ENCODE results near the gene PCNT.

GRCh38 chr21:46448108-46448507 is 124.2 kb downstream of the PCNT start:
- TF ChIP-seq SAP30 (IDR thresholded peaks at IDR 0.05; ENCODE audit: borderline replicate concordance, insufficient read depth, low read depth, low read length, poor library complexity, severe bottlenecking) (no peak), RFX5 (IDR thresholded peaks at IDR 0.05; ENCODE audit: low read depth, low read length) (no peak), ARHGAP35 (IDR thresholded peaks at IDR 0.05; ENCODE audit: partially characterized antibody) (no peak), POLR2A (conservative IDR thresholded peaks at IDR 0.05) (0 out of 2 replicates have a peak, but pooled peaks have one; percentile 4), FOXJ3 (CRISPR knock-in tag; IDR thresholded peaks at IDR 0.05) (no peak), SIN3A (IDR thresholded peaks at IDR 0.05; ENCODE audit: borderline replicate concordance in 2 of 2, control insufficient read depth in 1 of 2, low read depth in 2 of 2, low read length in 2 of 2) (no peak), ZNF57 (CRISPR knock-in tag; IDR thresholded peaks at IDR 0.05) (no peak)
- TF ChIP-seq, protein P1, sequence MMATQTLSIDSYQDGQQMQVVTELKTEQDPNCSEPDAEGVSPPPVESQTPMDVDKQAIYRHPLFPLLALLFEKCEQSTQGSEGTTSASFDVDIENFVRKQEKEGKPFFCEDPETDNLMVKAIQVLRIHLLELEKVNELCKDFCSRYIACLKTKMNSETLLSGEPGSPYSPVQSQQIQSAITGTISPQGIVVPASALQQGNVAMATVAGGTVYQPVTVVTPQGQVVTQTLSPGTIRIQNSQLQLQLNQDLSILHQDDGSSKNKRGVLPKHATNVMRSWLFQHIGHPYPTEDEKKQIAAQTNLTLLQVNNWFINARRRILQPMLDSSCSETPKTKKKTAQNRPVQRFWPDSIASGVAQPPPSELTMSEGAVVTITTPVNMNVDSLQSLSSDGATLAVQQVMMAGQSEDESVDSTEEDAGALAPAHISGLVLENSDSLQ (IDR thresholded peaks at IDR 0.05): no peak
- TF ChIP-seq, protein P2, sequence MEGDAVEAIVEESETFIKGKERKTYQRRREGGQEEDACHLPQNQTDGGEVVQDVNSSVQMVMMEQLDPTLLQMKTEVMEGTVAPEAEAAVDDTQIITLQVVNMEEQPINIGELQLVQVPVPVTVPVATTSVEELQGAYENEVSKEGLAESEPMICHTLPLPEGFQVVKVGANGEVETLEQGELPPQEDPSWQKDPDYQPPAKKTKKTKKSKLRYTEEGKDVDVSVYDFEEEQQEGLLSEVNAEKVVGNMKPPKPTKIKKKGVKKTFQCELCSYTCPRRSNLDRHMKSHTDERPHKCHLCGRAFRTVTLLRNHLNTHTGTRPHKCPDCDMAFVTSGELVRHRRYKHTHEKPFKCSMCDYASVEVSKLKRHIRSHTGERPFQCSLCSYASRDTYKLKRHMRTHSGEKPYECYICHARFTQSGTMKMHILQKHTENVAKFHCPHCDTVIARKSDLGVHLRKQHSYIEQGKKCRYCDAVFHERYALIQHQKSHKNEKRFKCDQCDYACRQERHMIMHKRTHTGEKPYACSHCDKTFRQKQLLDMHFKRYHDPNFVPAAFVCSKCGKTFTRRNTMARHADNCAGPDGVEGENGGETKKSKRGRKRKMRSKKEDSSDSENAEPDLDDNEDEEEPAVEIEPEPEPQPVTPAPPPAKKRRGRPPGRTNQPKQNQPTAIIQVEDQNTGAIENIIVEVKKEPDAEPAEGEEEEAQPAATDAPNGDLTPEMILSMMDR (IDR thresholded peaks at IDR 0.05 in 2 of 3, conservative IDR thresholded peaks at IDR 0.05 in 1 of 3; ENCODE audit: insufficient read depth in 2 of 3, low read depth in 1 of 3, low read length in 3 of 3): no peak
- TF ChIP-seq, protein P3, sequence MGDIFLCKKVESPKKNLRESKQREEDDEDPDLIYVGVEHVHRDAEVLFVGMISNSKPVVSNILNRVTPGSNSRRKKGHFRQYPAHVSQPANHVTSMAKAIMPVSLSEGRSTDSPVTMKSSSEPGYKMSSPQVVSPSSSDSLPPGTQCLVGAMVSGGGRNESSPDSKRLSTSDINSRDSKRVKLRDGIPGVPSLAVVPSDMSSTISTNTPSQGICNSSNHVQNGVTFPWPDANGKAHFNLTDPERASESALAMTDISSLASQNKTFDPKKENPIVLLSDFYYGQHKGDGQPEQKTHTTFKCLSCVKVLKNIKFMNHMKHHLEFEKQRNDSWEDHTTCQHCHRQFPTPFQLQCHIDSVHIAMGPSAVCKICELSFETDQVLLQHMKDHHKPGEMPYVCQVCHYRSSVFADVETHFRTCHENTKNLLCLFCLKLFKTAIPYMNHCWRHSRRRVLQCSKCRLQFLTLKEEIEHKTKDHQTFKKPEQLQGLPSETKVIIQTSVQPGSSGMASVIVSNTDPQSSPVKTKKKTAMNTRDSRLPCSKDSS (IDR thresholded peaks at IDR 0.05; ENCODE audit: low read depth, partially characterized antibody): no peak
- TF ChIP-seq, protein P4, sequence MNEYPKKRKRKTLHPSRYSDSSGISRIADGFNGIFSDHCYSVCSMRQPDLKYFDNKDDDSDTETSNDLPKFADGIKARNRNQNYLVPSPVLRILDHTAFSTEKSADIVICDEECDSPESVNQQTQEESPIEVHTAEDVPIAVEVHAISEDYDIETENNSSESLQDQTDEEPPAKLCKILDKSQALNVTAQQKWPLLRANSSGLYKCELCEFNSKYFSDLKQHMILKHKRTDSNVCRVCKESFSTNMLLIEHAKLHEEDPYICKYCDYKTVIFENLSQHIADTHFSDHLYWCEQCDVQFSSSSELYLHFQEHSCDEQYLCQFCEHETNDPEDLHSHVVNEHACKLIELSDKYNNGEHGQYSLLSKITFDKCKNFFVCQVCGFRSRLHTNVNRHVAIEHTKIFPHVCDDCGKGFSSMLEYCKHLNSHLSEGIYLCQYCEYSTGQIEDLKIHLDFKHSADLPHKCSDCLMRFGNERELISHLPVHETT (CRISPR knock-in tag; conservative IDR thresholded peaks at IDR 0.05 in 1 of 2, IDR thresholded peaks at IDR 0.05 in 1 of 2): no peak
